ENCODE data around the gene DLG2.

DNA sequence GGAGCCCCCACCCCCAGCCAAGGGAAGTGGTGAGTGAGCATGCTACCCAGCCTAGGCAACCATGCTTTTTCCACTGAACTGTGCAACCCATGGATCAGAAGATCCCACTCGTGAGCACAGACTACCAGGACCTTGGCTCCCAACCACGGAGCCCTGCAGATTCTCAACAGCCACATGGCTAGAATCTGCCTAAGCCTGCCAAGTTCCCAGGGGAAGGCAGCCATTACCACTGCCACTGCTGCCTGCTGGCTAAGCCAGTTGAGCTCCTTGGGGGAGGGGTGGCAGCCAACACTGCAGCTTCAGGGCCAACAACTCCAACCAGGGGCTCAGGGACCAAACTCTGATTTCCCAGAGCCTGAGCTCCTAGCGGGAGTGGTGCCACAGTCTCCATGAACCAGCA lies 195.8 kb downstream of the DLG2 start:
- no peak for TF ChIP-seq POLR2A (IDR thresholded peaks at IDR 0.05)
- TF ChIP-seq, protein P1, sequence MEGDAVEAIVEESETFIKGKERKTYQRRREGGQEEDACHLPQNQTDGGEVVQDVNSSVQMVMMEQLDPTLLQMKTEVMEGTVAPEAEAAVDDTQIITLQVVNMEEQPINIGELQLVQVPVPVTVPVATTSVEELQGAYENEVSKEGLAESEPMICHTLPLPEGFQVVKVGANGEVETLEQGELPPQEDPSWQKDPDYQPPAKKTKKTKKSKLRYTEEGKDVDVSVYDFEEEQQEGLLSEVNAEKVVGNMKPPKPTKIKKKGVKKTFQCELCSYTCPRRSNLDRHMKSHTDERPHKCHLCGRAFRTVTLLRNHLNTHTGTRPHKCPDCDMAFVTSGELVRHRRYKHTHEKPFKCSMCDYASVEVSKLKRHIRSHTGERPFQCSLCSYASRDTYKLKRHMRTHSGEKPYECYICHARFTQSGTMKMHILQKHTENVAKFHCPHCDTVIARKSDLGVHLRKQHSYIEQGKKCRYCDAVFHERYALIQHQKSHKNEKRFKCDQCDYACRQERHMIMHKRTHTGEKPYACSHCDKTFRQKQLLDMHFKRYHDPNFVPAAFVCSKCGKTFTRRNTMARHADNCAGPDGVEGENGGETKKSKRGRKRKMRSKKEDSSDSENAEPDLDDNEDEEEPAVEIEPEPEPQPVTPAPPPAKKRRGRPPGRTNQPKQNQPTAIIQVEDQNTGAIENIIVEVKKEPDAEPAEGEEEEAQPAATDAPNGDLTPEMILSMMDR (IDR thresholded peaks at IDR 0.05): no peak
- no peak for TF ChIP-seq POLR2AphosphoS5 (IDR thresholded peaks at IDR 0.05)
